ENCODE data around the gene ANO10.

GRCh38 chr3:43334976-43335375 is 286.8 kb downstream of the ANO10 start:
- TF ChIP-seq CTCF (IDR thresholded peaks at IDR 0.05) (no peak), POLR2A (IDR thresholded peaks at IDR 0.05) (no peak)

Measured in thyroid gland (tissue), 4 donors.